ENCODE data around the gene GLIPR1L1. TPM values are rescaled to one million over a fixed set of nuclear protein-coding genes. Genes with fewer than 3 reads are reported as not detected.

GLIPR1L1 gene
- total RNA-seq, 1 donor from 2014 or later: not detected

DNA sequence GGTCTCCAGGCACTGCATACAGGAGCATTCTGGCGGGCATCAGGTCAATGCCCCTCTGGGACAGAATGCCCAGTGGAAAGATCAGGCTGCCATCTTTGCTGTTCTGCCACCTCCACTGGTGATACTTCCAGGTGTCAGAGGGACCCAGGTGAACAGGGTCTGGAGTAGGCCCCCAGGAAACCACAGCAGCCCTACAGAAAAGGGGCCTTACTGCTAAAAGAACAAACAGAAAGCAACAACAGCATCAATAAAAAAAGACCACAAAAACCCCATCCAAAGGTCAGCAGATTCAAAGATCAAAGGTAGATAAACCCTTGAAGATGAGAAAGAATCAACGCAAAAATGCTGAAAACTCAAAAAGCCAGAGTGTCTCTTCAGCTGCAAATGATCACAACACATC is 15.9 kb downstream of the GLIPR1L1 start:
- DNase-seq: no peak

- no peak for DNase-seq
Observed at GRCh38 chr12:75354011-75354410, 19.5 kb downstream of the GLIPR1L1 start.

- no peak for DNase-seq
Observed at GRCh38 chr12:75360920-75361319, 26.4 kb downstream of the GLIPR1L1 start.

GRCh38 chr12:75361408-75361807 is 26.9 kb downstream of the GLIPR1L1 start:
- DNase-seq: no peak

- DNase-seq: no peak
Observed at GRCh38 chr12:75364919-75365318, 30.4 kb downstream of the GLIPR1L1 start.

GRCh38 chr12:75366629-75367028 is 32.2 kb downstream of the GLIPR1L1 start:
- no peak for DNase-seq

DNA sequence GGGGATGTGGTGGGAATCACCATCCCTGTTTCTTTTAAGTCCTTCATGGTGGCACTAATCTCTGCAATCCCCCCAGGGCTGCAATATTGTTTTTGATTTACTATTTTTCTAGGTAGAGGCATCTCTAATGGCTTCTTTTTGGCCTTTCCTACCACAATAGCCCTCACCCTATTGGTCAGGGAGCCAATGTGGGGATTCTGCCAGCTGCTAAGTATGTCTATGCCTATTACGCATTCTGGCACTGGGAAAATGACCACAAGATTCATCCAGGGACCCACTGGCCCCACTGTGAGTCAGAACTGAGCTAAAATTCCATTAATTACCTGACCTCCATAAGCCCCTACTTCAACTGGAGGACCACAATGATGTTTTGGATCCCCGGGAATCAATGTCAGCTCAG is 40.5 kb downstream of the GLIPR1L1 start:
- no peak for DNase-seq

- no peak for DNase-seq
Observed at GRCh38 chr12:75378354-75378753, 43.9 kb downstream of the GLIPR1L1 start.

GRCh38 chr12:75389061-75389460 is 54.6 kb downstream of the GLIPR1L1 start:
- DNase-seq: no peak

DNA sequence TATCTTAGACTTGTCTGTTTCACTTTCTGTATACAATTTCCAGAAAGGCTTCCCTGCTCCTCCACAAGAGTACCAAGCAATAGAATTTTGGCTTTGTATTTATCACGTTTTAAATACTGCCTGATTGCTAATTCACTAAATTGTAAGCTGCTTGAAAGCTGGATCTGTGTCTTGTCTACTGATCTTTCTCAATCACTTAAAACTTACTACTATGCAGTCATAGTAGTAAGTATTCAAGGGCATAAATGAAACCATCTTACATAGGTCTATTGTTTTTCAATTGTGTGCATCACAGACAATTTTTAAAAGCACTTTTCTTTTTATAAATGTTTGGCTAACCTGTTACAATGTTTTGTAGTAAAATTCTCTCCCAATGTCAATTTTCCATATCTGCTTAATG is 55.2 kb downstream of the GLIPR1L1 start:
- DNase-seq: no peak

DNA sequence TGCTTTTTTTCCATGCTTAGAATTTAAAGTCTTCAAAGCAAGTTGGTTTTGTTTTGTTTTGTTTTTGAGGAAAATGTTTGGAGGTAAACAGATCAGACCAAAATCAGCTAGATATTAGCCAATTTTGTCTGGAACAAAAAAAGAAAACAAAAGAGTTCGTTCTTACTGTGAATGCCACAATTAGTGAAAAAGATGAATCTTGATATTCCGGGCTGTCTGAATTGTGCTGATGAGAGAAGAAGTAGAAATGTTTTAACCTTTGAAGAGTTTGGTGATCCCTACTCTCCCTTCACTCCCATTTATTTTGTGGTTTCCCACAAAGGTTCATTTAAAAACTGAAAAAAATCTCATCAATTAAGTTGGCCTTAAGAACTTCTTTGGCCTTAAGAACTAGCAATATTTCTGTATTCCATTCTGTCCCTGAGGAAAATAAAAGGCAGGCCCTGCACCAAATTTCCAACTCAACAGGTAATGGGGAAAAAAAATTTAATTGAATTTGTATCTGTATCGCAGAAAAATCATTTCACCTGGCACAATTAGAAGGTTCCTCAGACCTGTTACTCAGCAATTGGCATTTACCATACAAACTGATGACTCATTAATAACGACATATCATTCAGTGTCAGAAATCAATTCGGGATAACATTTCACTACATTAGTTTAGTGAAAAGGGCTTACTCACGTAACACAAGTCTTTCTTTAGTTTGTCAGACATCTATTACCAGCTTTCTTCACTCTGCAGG is 55.9 kb downstream of the GLIPR1L1 start:
- DNase-seq: no peak

DNA sequence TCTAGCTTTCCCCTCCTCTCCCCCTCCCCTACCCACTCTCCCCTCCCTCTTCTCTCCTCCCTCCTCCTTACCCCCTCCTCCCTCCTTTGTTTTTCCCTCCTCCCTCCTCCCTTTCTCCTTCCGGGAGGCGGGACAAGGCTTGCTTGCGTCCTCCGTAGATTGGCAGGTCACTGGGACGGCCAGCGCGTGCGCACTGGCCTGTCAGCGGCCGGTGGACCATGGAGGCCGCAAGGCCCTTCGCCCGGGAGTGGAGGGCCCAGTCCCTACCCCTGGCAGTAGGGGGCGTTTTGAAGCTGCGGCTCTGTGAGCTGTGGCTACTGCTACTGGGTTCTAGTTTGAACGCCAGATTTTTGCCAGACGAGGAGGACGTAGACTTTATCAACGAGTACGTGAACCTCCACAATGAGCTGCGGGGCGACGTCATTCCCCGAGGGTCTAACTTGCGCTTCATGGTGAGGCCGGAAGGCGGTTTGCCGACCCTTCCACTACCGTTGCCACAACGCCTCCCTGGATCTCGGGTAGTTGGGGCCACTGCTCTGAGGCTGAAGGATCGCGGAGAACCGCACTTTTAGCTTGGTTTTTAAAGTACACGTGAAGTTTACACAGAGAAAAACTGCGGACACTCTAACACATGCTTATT is 56.5 kb downstream of the GLIPR1L1 start, which contains the start of gene GLIPR1L2:
Gene GLIPR1L2 (plus strand): TSS at position 191 of the 640 bp plus-strand sequence. CDS start 28 bp downstream, at position 219.
- peak; percentile 93 for DNase-seq

GRCh38 chr12:75404231-75404630 is 69.8 kb downstream of the GLIPR1L1 start:
- DNase-seq: no peak

- no peak for DNase-seq
Observed at GRCh38 chr12:75407683-75408082, 73.2 kb downstream of the GLIPR1L1 start.

GRCh38 chr12:75409830-75410229 is 75.4 kb downstream of the GLIPR1L1 start:
- no peak for DNase-seq

- no peak for DNase-seq
Observed at GRCh38 chr12:75414671-75415070, 80.2 kb downstream of the GLIPR1L1 start.

DNA sequence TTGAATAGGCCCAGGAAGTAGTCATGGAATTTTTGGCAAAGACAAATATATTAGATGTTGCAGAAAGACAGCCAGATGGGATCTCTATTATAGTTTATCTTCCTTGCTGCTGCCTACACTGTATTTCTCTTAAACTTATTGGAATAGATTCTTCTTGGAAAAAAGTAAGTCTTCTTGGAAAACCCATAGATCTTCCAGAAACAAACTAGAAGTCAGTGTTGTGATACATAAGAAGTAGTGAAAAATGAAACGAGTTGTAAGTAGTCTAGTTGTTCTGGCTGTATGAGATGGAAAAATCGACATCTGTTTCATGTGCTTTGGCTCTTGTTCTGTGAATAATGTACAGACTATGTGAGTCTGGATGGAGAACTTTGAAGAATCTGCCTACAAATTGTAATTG is 85.4 kb downstream of the GLIPR1L1 start:
- no peak for DNase-seq

Other genes with a start within 250 kb of the GLIPR1L1 start
- gene KCNC2, start 124.8 kb upstream of the GLIPR1L1 start, total RNA-seq: 0.20 TPM
- 7.1 TPM for gene CAPS2, start 4.3 kb upstream of the GLIPR1L1 start, total RNA-seq
- gene GLIPR1L2, start 56.4 kb downstream of the GLIPR1L1 start, total RNA-seq: 2.1 TPM
- gene GLIPR1, start 146.1 kb downstream of the GLIPR1L1 start, total RNA-seq: 6.5 TPM
- 37.9 TPM for gene KRR1, start 176.9 kb downstream of the GLIPR1L1 start, total RNA-seq

Measured in skin of body (tissue), 2 donors.